K562 (cell line): ENCODE data around the gene SLC17A9. TPM values are rescaled to one million over a fixed set of nuclear protein-coding genes. Genes with fewer than 3 reads are reported as not detected.

ENCODE experiments used
- ASH1L ChIP-seq: fragments of 450-650 bp; IDR thresholded peaks from 2 replicates; pipeline ENCODE4 v1.6.1; 2018; ENCODE audit warnings: borderline replicate concordance, mild to moderate bottlenecking, low read depth; ENCODE audit not compliant: partially characterized antibody
- BCL6 ChIP-seq: fragments of 250-450 bp; sonication (Bioruptor Pico); IDR thresholded peaks from 2 replicates; pipeline ENCODE4 v1.4.0; 2020
- CBFB ChIP-seq: sonication (generic); formaldehyde crosslinking; IDR thresholded peaks from 2 replicates; pipeline ENCODE4 v1.4.0; 2020; ENCODE audit warnings: mild to moderate bottlenecking, missing genetic modification reagents
- CC2D1A ChIP-seq: fragments of 450-650 bp; IDR thresholded peaks from 2 replicates; pipeline ENCODE4 v1.6.1; 2017; ENCODE audit warnings: mild to moderate bottlenecking
- FOSL1 ChIP-seq: fragments of 200-800 bp; sonication (Bioruptor generic); conservative IDR thresholded peaks from 2 replicates; pipeline ENCODE4 v1.6.1; 2016; ENCODE audit warnings: missing genetic modification characterization, missing compliant biosample characterization
- HDAC6 ChIP-seq: IDR thresholded peaks from 2 replicates; pipeline ENCODE4 v1.6.1; 2012; ENCODE audit warnings: low read depth, mild to moderate bottlenecking, control low read depth, inconsistent platforms, low read length, moderate library complexity
- MYNN ChIP-seq, 2 experiments: sonication (generic); formaldehyde crosslinking in 1 of 2; IDR thresholded peaks; 2 replicates each; pipeline versions ENCODE4 v1.5.0 to v1.6.1; 2016 to 2020; ENCODE audit warnings: antibody characterized with exemption in 1 of 2, missing genetic modification reagents in 1 of 2
- NCOA2 ChIP-seq, 2 experiments: fragments of 450-650 bp; IDR thresholded peaks; 2 replicates each; pipeline ENCODE4 v1.6.1; 2018; ENCODE audit warnings: mild to moderate bottlenecking in 2 of 2, moderate library complexity in 1 of 2; ENCODE audit not compliant: partially characterized antibody in 2 of 2
- ZNF282 ChIP-seq: sonication (generic); formaldehyde crosslinking; IDR thresholded peaks from 2 replicates; pipeline ENCODE4 v1.8.1; 2023; ENCODE audit warnings: missing genetic modification reagents
- ZNF436 ChIP-seq: fragments of 250-450, 450-650 bp; sonication (Bioruptor Pico); formaldehyde crosslinking; IDR thresholded peaks from 2 replicates; pipeline ENCODE4 v1.7.0; 2020; ENCODE audit warnings: mild to moderate bottlenecking
- ZNF444 ChIP-seq: fragments of 250-450 bp; sonication (Bioruptor Pico); IDR thresholded peaks from 2 replicates; pipeline ENCODE4 v1.4.0; 2020; ENCODE audit warnings: mild to moderate bottlenecking, moderate library complexity
- polyA plus RNA-seq, 8 experiments: library from polyadenylated mRNA; depleted of rRNA in 4 of 8; stranded (reverse) in 5 of 8; unstranded in 3 of 8; fragments of >200 nt; fragmentation: Nextera tagmentation in 2 of 8; fragmentation: Illumina TruSeq in 1 of 8; extraction: Ambion mirVana in 2 of 8; extraction: Trizol in 1 of 8; gene quantifications; 2 replicates each; pipeline versions ENCODE4 v1.2.1 to v1.2.3, GENCODE V29; 2011 to 2014; ENCODE audit warnings: inconsistent platforms in 1 of 8, missing spikeins in 1 of 8
- total RNA-seq, 7 experiments: library from RNA; depleted of rRNA in 6 of 7; stranded (reverse); fragments of >200 nt in 6 of 7; fragmentation: Illumina TruSeq in 2 of 7; extraction: Trizol in 2 of 7; gene quantifications; 2 replicates each; pipeline versions ENCODE4 v1.2.1 to v1.2.3, GENCODE V29; 2011 to 2021; ENCODE audit warnings: low replicate concordance in 1 of 7
- TF ChIP-seq, protein P1 (sequence below): fragments of 450-650 bp; IDR thresholded peaks from 2 replicates; pipeline ENCODE4 v1.6.1; 2017; ENCODE audit warnings: antibody characterized with exemption, mild to moderate bottlenecking
- TF ChIP-seq, protein P2 (sequence below): fragments of 250-450 bp; sonication (Bioruptor Pico); IDR thresholded peaks from 2 replicates; pipeline ENCODE4 v1.8.0; 2022; ENCODE audit warnings: moderate library complexity, mild to moderate bottlenecking, inconsistent platforms
- TF ChIP-seq, protein P3 (sequence below): fragments of 450-650 bp; IDR thresholded peaks from one replicate; pipeline ENCODE4 v1.6.1; 2018; ENCODE audit warnings: mild to moderate bottlenecking, moderate library complexity; ENCODE audit not compliant: partially characterized antibody
- TF ChIP-seq, protein P4 (sequence below): fragments of 450-650 bp; conservative IDR thresholded peaks from 2 replicates; pipeline ENCODE4 v1.6.1; 2016; ENCODE audit warnings: missing genetic modification characterization, low read depth, mild to moderate bottlenecking, control low read depth, missing compliant biosample characterization
- TF ChIP-seq, protein P5 (sequence below): IDR thresholded peaks from 2 replicates; pipeline ENCODE4 v1.6.1; 2011; ENCODE audit not compliant: insufficient read length; ENCODE audit errors: extremely low read depth

The SLC17A9 gene
- total and polyA plus RNA-seq, 9 of the 15 experiments (the other 6 are each of a cell fraction or from before 2014, with no cell fraction given), result 0.04 to 0.31 TPM; not detected in 7

DNA sequence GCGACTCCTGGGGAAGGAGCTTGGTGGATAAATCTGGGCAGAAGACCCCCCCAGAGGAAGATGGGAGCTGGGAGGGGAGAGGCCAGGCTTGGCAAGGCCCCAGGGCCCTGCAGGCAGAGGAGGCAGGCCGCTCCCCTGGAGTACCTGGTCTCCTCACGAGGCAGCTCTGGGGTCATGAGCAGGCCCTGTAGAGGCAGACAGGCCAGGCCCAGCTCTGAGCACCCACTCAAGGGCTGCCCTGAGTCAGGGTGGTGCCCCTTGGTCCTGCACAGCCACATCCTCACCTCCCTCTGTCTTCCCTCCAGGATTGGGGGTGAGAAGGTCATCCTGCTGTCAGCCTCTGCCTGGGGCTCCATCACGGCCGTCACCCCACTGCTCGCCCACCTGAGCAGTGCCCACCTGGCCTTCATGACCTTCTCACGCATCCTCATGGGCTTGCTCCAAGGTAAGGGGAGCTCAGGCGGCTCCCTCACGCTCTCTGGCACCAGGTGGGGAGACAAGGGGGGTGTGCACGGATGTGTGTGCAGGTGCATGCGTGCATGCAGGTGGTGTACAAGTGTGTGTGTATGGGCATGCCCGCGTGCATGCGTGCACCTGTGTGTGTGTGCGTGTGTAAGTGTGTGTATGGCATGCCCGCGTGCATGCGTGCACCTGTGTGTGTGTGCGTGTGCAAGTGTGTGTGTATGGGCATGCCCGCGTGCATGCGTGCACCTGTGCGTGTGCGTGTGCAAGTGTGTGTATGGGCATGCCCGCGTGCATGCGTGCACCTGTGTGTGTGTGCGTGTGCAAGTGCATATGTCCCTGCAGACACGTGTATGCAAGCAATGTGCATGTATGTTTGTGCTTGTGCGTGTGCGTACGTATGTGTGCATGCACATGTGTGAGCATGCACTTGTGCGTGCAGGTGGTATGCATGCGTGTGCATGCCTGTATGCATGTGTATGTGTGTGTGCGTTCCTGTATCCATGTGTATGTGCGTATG, 4.9 kb downstream of the SLC17A9 start (continued):
- TF ChIP-seq, protein P1, sequence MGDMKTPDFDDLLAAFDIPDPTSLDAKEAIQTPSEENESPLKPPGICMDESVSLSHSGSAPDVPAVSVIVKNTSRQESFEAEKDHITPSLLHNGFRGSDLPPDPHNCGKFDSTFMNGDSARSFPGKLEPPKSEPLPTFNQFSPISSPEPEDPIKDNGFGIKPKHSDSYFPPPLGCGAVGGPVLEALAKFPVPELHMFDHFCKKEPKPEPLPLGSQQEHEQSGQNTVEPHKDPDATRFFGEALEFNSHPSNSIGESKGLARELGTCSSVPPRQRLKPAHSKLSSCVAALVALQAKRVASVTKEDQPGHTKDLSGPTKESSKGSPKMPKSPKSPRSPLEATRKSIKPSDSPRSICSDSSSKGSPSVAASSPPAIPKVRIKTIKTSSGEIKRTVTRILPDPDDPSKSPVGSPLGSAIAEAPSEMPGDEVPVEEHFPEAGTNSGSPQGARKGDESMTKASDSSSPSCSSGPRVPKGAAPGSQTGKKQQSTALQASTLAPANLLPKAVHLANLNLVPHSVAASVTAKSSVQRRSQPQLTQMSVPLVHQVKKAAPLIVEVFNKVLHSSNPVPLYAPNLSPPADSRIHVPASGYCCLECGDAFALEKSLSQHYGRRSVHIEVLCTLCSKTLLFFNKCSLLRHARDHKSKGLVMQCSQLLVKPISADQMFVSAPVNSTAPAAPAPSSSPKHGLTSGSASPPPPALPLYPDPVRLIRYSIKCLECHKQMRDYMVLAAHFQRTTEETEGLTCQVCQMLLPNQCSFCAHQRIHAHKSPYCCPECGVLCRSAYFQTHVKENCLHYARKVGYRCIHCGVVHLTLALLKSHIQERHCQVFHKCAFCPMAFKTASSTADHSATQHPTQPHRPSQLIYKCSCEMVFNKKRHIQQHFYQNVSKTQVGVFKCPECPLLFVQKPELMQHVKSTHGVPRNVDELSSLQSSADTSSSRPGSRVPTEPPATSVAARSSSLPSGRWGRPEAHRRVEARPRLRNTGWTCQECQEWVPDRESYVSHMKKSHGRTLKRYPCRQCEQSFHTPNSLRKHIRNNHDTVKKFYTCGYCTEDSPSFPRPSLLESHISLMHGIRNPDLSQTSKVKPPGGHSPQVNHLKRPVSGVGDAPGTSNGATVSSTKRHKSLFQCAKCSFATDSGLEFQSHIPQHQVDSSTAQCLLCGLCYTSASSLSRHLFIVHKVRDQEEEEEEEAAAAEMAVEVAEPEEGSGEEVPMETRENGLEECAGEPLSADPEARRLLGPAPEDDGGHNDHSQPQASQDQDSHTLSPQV, result no peak
- TF ChIP-seq MYNN (IDR thresholded peaks at IDR 0.05), result 0 out of 2 replicates have a peak, but pooled peaks have one; percentile 38
- TF ChIP-seq MYNN (CRISPR knock-in tag; IDR thresholded peaks at IDR 0.05), result no peak
- TF ChIP-seq, protein P2, sequence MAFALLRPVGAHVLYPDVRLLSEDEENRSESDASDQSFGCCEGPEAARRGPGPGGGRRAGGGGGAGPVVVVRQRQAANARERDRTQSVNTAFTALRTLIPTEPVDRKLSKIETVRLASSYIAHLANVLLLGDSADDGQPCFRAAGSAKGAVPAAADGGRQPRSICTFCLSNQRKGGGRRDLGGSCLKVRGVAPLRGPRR, result no peak
- no peak for TF ChIP-seq HDAC6
- no peak for TF ChIP-seq ZNF444 (CRISPR knock-in tag)
- 0 out of 2 replicates have a peak, but pooled peaks have one; percentile 32 for TF ChIP-seq CBFB (CRISPR knock-in tag)
- no peak for TF ChIP-seq ZNF282 (CRISPR knock-in tag)
- TF ChIP-seq BCL6 (CRISPR knock-in tag), result no peak
- TF ChIP-seq, protein P3, sequence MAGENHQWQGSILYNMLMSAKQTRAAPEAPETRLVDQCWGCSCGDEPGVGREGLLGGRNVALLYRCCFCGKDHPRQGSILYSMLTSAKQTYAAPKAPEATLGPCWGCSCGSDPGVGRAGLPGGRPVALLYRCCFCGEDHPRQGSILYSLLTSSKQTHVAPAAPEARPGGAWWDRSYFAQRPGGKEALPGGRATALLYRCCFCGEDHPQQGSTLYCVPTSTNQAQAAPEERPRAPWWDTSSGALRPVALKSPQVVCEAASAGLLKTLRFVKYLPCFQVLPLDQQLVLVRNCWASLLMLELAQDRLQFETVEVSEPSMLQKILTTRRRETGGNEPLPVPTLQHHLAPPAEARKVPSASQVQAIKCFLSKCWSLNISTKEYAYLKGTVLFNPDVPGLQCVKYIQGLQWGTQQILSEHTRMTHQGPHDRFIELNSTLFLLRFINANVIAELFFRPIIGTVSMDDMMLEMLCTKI, result no peak
- TF ChIP-seq, protein P4, sequence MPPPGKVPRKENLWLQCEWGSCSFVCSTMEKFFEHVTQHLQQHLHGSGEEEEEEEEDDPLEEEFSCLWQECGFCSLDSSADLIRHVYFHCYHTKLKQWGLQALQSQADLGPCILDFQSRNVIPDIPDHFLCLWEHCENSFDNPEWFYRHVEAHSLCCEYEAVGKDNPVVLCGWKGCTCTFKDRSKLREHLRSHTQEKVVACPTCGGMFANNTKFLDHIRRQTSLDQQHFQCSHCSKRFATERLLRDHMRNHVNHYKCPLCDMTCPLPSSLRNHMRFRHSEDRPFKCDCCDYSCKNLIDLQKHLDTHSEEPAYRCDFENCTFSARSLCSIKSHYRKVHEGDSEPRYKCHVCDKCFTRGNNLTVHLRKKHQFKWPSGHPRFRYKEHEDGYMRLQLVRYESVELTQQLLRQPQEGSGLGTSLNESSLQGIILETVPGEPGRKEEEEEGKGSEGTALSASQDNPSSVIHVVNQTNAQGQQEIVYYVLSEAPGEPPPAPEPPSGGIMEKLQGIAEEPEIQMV (tag), result no peak
- TF ChIP-seq NCOA2 (IDR thresholded peaks at IDR 0.05; ENCODE audit: partially characterized antibody in 2 of 2), result no peak
- no peak for TF ChIP-seq CC2D1A
- TF ChIP-seq FOSL1 (tag), result no peak
- no peak for TF ChIP-seq ASH1L
- no peak for TF ChIP-seq ZNF436
- TF ChIP-seq, protein P5, sequence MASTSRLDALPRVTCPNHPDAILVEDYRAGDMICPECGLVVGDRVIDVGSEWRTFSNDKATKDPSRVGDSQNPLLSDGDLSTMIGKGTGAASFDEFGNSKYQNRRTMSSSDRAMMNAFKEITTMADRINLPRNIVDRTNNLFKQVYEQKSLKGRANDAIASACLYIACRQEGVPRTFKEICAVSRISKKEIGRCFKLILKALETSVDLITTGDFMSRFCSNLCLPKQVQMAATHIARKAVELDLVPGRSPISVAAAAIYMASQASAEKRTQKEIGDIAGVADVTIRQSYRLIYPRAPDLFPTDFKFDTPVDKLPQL, result no peak
